Upper lobe of right lung (tissue), 1 donor: ENCODE results near the gene PLAA. TPM values are rescaled to one million over a fixed set of nuclear protein-coding genes. Genes with fewer than 3 reads are reported as not detected.
"Not testable (repeated sequence)": the region's sequence is repeated elsewhere in the genome, so short reads cannot be mapped to it uniquely, and the experiment has no call there.

Source experiments
- ATAC-seq: fragments of 200-7000 bp; cut with Tn5 transposase; one replicate; pipeline ENCODE4 v1.9.1; 2020; ENCODE audit warnings: mild to moderate bottlenecking, moderate library complexity
- DNase-seq: peaks from one replicate; pipeline ENCODE4 v3.0.0-alpha.2; 2020
- H3K27ac ChIP-seq: fragments of 200-600 bp; one replicate; pipeline ENCODE4 v1.8.0; 2022
- H3K27me3 ChIP-seq: fragments of 200-600 bp; one replicate; pipeline ENCODE4 v1.8.0; 2022; ENCODE audit warnings: mild to moderate bottlenecking
- H3K36me3 ChIP-seq: fragments of 200-600 bp; one replicate; pipeline ENCODE4 v1.8.0; 2022
- H3K4me1 ChIP-seq: fragments of 200-600 bp; one replicate; pipeline ENCODE4 v1.8.0; 2022
- H3K4me3 ChIP-seq: fragments of 200-600 bp; one replicate; pipeline ENCODE4 v1.8.0; 2022; ENCODE audit warnings: mild to moderate bottlenecking
- H3K9me3 ChIP-seq: fragments of 200-600 bp; one replicate; pipeline ENCODE4 v1.8.0; 2022
- CTCF ChIP-seq: fragments of 200-600 bp; IDR thresholded peaks from one replicate; pipeline ENCODE4 v1.8.0; 2022; ENCODE audit warnings: antibody characterized with exemption
- intact Hi-C: fragments of 100-400 bp; cut with DNase I; formaldehyde crosslinking; loops from one replicate; pipeline ENCODE4 v1.11.0; 2022
- total RNA-seq: library from RNA; stranded (reverse); fragmentation: NEBNext Ultra II Directional; extraction: Animal tissue kit (Norgen Biotek cat#: 25700); gene quantifications from one replicate; pipeline ENCODE4 v1.2.1, GENCODE V29; 2021
- donor health status: DM: no; HTN: yes; CAD: no; lungs with severe emphysema.

The PLAA gene
- total RNA-seq, 1 donor from 2014 or later, result 22.1 TPM

- no peak overlapping the region for H3K27ac ChIP-seq
- ATAC-seq, result no peak
- intact Hi-C loops, result no loop called here
- no peak for TF ChIP-seq CTCF
- no peaks in the 10 kb centered on the region for H3K27me3 ChIP-seq
- peaks cover 61% of the 10 kb centered on the region for H3K36me3 ChIP-seq
- no peak for DNase-seq
- no peak overlapping the region for H3K4me3 ChIP-seq
- no peaks in the 10 kb centered on the region for H3K4me1 ChIP-seq
- no peaks in the 10 kb centered on the region for H3K9me3 ChIP-seq
Observed at GRCh38 chr9:26880262-26880661, 66.8 kb downstream of the PLAA start.

- H3K27ac ChIP-seq, ATAC-seq, H3K27me3 ChIP-seq, intact Hi-C loops, DNase-seq, H3K9me3 ChIP-seq, H3K4me1 ChIP-seq, H3K4me3 ChIP-seq: not testable (repeated sequence)
- peaks cover 25% of the 10 kb centered on the region for H3K36me3 ChIP-seq
Observed at GRCh38 chr9:26875155-26875554, 71.9 kb downstream of the PLAA start.

GRCh38 chr9:26870292-26870691, 76.8 kb downstream of the PLAA start:
- H3K36me3 ChIP-seq, result peaks cover 11% of the 10 kb centered on the region
- H3K4me3 ChIP-seq, result no peak overlapping the region
- ATAC-seq, result no peak
- H3K27me3 ChIP-seq, result no peaks in the 10 kb centered on the region
- no peaks in the 10 kb centered on the region for H3K4me1 ChIP-seq
- no peak overlapping the region for H3K27ac ChIP-seq
- no peak for TF ChIP-seq CTCF
- DNase-seq, result no peak
- intact Hi-C loops, result no loop called here
- H3K9me3 ChIP-seq, result no peaks in the 10 kb centered on the region

GRCh38 chr9:26863074-26863473, 84.0 kb downstream of the PLAA start:
- ATAC-seq, result no peak
- H3K27ac ChIP-seq, result no peak overlapping the region
- DNase-seq, result no peak
- no peaks in the 10 kb centered on the region for H3K9me3 ChIP-seq
- H3K36me3 ChIP-seq, result peaks cover 29% of the 10 kb centered on the region
- H3K27me3 ChIP-seq, result no peaks in the 10 kb centered on the region
- H3K4me3 ChIP-seq, result no peak overlapping the region
- H3K4me1 ChIP-seq, result no peaks in the 10 kb centered on the region
- no peak for TF ChIP-seq CTCF
- intact Hi-C loops, result no loop called here

GRCh38 chr9:26856413-26857032, 90.5 kb downstream of the PLAA start:
- intact Hi-C loops, result no loop called here
- Histone ChIP-seq H3K9me3 (no peaks in the 10 kb centered on the region), H3K27me3 (no peaks in the 10 kb centered on the region), H3K36me3 (peaks cover 48% of the 10 kb centered on the region), H3K4me3 (no peak overlapping the region), H3K27ac (no peak overlapping the region), H3K4me1 (no peaks in the 10 kb centered on the region)
- TF ChIP-seq CTCF, result peak; percentile 37
- DNase-seq, result no peak
- ATAC-seq, result peak; percentile 40

Other genes with a start within 250 kb of the PLAA start
- gene CAAP1, start 54.4 kb downstream of the PLAA start, total RNA-seq, result 11.6 TPM
- gene IFT74, start 9.2 kb upstream of the PLAA start, total RNA-seq, result 11.6 TPM
- gene LRRC19, start 58.4 kb upstream of the PLAA start, total RNA-seq, result 0.64 TPM
- gene TEK, start 162.0 kb upstream of the PLAA start, total RNA-seq, result 65.6 TPM